Measurements from ENCODE around the gene TBC1D8B.

DNA sequence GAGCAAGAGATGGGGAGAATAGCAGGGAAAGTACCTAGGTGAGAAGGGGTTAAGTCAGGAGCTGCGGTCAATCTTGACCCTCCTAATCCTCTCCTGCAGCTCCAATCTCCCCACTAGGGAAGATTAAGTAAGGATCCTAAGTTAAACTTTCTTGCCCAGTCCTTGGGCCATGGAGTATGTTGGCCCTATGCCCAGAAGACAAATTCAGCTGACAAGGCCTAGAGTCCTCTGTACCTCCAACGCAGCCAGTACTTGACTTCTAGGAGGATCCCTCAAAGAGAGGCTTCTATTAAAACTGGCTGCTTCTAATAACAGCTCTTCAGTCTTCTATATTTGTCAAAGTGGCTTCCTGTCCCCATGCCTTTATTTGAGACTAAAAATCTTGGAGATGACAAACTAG lies 119.2 kb downstream of the TBC1D8B start:
- TF ChIP-seq, protein P1, sequence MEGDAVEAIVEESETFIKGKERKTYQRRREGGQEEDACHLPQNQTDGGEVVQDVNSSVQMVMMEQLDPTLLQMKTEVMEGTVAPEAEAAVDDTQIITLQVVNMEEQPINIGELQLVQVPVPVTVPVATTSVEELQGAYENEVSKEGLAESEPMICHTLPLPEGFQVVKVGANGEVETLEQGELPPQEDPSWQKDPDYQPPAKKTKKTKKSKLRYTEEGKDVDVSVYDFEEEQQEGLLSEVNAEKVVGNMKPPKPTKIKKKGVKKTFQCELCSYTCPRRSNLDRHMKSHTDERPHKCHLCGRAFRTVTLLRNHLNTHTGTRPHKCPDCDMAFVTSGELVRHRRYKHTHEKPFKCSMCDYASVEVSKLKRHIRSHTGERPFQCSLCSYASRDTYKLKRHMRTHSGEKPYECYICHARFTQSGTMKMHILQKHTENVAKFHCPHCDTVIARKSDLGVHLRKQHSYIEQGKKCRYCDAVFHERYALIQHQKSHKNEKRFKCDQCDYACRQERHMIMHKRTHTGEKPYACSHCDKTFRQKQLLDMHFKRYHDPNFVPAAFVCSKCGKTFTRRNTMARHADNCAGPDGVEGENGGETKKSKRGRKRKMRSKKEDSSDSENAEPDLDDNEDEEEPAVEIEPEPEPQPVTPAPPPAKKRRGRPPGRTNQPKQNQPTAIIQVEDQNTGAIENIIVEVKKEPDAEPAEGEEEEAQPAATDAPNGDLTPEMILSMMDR (tag by site-specific recombination; IDR thresholded peaks at IDR 0.05) = no peak
- TF ChIP-seq ZBTB21 (tag by site-specific recombination; IDR thresholded peaks at IDR 0.05) (no peak), ZNF785 (tag by site-specific recombination; IDR thresholded peaks at IDR 0.05) (no peak), ZNF792 (tag by site-specific recombination; IDR thresholded peaks at IDR 0.05) (no peak), ZNF768 (tag by site-specific recombination; IDR thresholded peaks at IDR 0.05) (no peak), EGR2 (tag by site-specific recombination; IDR thresholded peaks at IDR 0.05; ENCODE audit: low read depth) (no peak), BCL11A (tag by site-specific recombination; IDR thresholded peaks at IDR 0.05; ENCODE audit: low read depth) (no peak), ZNF292 (tag by site-specific recombination; IDR thresholded peaks at IDR 0.05; ENCODE audit: borderline replicate concordance, low read depth) (no peak), ZNF391 (tag by site-specific recombination; IDR thresholded peaks at IDR 0.05; ENCODE audit: borderline replicate concordance, low read depth) (no peak), ZBTB1 (tag by site-specific recombination; IDR thresholded peaks at IDR 0.05) (no peak), ZBTB8A (tag by site-specific recombination; IDR thresholded peaks at IDR 0.05) (no peak), ZNF76 (tag by site-specific recombination; IDR thresholded peaks at IDR 0.05; ENCODE audit: borderline replicate concordance, low read depth) (no peak)
- TF ChIP-seq, protein P2, sequence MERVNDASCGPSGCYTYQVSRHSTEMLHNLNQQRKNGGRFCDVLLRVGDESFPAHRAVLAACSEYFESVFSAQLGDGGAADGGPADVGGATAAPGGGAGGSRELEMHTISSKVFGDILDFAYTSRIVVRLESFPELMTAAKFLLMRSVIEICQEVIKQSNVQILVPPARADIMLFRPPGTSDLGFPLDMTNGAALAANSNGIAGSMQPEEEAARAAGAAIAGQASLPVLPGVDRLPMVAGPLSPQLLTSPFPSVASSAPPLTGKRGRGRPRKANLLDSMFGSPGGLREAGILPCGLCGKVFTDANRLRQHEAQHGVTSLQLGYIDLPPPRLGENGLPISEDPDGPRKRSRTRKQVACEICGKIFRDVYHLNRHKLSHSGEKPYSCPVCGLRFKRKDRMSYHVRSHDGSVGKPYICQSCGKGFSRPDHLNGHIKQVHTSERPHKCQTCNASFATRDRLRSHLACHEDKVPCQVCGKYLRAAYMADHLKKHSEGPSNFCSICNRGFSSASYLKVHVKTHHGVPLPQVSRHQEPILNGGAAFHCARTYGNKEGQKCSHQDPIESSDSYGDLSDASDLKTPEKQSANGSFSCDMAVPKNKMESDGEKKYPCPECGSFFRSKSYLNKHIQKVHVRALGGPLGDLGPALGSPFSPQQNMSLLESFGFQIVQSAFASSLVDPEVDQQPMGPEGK (tag by site-specific recombination; IDR thresholded peaks at IDR 0.05) = no peak
